COLO668 (cell line): ENCODE measurements around the gene SYNE1.

ENCODE experiments used
- DNase-seq: peaks from one replicate; lab custom pipeline; 2025; ENCODE audit not compliant: unreplicated experiment; lab: John Stamatoyannopoulos, UW

The SYNE1 gene

DNA sequence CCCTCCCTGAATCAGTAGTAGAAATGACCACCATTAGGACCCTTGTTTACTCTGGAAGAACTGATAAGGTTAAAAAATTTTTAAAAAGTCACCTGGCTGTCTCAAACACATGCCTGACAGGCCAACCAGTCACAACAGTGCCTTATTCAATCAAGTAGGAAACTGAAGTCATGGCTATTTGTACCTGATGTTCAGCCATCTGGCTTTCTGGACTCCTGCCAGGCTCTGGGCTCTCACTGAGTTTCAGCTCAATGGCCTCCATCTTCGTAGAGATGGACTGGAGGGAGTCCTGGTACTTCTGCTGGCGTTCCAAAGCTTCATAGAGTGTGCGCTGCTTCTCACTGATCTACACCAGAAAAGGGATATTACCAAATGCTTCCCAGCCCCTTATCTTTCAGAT is 343.8 kb downstream of the SYNE1 start:
- DNase-seq: peak; percentile 51

DNA sequence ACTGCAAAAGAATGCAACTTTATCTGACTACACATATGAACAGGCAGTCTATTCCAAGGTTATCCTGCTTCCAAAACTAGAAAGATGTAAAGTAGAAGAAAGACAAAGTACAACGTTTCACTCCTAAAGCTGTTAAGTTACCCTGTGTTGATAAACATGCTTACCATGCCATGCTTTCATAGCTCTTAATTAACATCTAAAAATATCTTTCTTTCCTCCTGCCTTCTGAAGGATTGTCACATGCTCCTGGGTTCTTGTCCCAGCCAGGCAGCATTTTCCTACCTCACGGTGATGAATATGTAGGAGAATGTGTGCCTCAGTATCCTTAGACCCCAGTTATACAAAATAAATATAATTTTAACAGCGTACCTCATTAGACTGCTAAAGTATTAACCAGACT is 344.6 kb downstream of the SYNE1 start:
- no peak for DNase-seq

DNA sequence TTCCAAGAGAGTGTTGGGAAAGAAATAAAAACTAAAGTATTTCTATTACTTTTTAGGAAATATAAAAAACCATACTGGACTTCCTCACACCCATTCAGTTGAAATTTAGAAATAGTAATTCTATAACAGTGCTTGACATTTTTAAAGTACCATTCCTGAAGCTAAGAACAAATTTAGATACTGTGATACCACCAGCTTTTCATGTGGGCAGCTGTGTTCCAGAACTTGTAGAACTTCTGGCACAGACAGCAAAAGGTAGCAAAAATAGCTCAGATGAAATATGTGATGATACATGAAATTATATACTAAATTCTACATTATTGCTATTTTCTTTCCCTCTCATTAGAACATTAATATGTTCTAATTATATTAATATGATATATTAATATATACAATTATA is 346.5 kb downstream of the SYNE1 start:
- DNase-seq: no peak

DNA sequence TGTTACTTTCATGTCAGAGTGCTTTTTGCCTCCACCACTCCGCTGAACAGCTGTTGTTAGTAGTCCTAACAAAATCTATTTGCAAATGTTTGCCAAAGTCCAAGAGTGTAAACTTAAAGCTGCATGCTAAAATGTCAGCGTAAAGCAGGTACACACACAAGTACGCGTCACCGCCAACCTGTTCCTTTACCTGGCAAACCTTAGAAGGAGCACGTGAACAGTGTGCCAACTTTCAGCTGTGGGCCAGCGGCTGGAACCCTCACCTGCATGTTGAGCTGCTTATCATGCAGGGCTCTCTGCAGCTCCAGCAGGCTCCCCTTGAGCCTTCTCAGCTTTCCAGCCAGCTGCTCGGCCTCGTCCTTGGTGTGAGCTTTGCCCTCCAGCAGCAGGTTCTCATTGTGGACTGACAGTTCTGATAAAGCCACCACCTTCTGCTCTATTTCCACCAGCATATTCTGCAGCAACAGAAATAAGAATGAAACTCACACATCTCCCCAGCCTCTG is 359.3 kb downstream of the SYNE1 start:
- DNase-seq: peak; percentile 72

DNA sequence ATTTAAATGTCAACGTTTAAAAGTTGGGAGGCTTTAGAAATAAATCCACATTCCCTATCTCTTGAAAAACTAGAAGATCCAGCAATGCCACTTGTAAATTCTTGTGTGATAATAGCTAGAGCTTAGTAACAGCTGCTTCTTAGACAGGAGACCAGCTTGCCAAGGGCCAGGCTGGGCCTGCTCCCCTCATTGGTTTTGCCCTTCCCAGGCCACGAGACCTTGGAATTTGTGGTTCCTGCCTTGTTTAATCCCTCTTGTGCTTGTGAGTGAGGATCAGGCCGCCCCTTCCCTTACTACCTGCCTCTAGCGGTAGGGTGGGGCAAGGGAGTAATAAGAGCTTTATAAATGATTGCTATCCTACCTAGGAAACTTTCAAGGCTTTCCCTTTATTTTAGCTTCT is 363.5 kb downstream of the SYNE1 start:
- DNase-seq: no peak

DNA sequence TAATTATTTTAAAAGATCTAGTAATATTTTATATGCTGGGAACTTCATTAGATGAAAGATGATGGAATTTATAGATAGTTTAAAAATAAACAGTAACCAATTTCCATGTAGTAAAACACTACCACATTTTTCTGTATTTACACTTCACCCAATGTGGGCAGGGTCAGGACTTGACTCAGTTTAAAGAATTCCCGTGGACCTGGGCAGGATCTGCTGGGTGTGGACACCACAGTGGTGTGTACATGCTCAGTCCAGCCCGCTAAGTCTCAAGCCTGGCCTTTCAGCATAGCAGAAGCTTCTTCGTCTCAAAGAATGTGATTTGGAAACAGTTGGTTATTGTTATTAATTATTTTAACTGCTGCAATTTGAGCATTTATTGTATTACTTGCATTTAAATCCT is 364.2 kb downstream of the SYNE1 start:
- no peak for DNase-seq

DNA sequence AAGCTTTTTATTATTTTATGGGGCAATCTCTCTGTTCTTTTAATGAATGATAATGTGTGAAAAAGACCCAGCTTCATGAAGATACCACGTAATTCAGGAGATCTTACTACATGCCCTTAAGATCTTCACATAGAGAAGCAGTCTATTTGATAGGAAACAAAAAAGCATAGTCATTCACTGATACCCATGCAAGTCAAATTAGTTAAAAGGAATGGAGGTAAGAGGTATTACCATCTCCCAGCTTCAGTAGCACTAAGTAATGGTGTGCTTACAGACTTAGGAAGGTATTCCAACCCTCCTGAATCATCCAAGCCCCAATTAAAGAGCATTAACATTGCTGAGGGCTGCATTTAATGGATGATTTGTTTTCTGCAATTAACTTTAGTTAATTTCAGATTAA is 364.7 kb downstream of the SYNE1 start:
- no peak for DNase-seq

DNA sequence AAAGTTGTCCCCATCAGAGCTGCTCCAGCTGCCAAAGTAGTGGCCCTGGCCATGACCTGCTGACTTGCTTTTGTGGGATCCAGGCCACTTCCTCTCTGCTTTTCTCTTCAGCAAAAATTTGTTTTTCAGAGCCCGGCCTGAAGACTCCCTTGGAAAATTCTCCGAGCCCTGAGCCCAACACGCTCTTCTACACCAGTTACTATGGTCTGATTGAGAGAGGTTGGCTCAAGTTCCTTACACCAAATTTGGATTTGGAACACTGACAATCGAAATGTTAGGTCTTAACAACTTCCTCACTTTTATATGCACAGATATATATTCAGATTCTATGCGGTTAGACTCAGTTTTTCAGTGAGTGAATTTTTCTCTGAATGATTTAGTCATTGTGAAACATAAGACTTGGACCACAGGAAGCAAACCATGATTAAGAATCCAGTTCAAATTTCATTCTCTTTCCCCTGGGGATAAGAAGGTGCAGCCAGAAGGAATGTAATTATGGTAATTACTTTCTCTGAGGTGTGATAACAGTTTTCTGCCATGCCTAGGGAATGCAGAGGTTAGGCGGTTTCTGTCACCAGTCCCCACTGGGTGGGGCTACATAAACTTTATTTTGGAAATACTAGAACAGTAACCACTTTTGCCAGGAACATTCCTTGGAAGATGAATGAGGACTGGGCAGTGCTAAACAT is 365.2 kb downstream of the SYNE1 start:
- DNase-seq: no peak

DNA sequence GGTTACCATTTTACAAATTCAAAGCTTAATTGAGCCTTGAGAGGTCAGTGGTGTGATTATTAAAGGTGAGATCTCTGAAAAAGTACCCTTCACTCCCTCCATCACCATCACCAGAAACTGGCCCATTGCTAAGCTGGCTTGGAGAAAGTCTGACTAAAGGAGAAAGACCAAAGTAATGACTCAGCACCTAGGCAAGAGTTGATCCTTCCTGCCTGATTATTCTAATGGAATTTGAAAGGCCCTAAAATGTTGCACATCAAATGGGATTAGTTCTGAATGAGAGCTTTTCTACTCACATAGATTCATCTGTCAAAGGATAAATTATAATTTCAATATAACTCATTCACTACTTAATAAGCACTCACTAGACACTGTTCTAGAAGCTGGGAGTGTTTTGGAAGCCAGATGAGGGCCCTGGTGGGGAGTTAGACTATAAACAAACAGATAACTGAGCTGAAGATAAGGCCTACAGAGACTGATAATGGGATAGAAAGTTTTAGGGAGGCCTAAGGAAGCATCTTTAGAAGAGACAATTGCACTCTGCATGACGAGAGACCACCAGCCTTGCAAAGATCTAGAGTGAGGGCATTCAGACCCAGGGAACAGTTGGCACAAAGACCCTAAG is 366.7 kb downstream of the SYNE1 start:
- DNase-seq: no peak

DNA sequence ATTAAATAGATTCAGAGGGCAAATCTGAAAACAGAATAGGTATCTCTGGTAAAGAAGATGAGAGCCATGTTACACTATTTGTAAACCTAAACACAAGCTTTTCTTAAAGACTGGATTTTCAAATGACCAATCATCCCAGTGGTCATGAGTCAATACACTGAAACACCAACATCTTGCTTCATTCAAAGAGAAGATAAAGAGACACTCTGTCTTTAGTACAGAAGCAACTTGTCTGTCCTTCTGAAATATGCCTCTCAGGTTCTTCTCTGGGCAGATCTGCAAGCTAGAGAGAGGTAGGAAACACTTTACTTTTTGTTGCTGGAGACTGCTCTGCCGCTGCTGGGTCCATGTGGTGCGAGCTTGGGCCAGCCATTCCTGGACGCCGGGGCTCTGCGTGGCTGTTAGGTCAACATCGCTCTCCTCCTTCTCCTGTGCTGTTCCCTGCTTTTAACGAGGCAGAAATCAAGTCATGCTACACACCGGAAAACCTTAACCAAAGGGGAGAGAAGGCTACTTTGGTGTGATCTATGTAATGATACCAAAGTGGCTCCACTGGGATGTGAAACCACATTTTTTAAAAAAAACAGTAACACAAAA is 368.2 kb downstream of the SYNE1 start:
- no peak for DNase-seq

DNA sequence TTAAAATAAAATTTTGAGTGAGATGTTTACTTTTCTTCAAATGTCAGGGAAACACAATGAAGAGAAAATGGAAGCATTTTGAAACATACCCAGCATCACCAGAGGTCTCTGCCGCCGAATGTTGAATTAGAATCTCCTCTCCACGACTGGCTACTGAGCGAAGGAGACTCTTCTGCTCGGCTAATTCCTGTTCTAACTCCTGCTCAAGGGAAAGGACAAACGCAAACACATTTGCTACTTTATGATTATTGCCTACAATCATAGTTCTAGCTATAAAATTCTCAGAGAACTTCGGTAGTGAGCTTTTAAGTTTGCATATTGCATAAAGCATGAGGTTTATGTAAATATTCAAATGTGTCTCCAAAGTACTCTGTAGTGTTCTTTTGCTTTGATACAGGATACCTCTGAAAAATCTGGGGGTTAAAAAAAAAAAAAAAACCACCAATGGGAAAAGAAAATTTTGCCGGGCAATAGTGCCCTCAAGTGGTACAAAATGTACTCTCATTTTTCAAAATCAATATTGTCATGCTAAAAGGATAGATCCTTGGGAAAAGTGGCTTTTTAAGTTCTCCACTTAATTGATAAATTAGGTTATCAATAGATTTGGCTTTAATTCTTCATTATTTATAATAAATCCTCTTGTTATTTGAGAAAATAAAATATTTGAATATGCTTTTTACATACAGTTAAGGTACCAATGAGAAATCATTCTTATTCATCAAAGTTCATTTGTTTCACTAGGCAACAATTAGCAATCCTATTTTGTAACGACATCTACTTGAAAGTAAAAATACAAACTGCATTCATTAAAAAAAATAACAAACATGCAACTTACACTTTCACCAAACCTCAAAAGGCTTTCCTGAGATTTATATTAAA is 369.0 kb downstream of the SYNE1 start:
- DNase-seq: peak; percentile 7

DNA sequence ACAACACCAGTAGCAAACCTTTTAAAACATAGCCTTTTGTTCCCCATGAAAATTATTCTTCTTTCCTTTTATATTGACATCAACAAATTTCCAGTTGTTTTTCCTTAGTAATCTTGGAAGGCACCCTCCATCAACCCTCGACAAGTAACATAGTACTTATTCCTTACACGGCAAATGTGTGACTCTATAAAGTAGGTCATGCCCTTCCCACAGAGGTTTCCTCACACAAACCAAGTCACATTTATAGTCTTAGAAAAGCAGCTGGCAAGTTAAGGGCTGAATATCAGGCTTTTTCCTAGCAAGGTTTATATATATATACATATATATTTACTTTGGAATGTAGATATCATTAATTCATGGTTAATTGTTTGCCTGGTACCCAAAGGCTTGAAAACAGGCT is 371.5 kb downstream of the SYNE1 start:
- no peak for DNase-seq

DNA sequence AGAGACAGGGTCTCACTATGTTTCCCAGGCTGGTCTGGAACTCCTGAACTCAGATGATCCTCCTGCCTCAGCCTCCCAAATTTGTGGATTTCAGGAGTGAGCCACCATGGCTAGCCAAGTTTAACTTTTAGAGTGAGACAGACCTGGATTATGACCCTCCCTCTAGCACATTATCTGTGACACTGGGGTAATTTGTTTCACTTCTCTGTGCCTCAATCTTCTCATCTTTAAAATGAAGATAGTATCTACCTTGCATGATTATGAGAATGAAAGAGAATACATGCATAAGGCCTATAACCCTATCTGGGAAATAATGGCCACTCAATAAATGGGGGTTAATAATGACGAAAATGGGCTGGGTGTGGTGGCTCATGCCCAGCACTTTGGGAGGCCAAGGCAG is 373.6 kb downstream of the SYNE1 start:
- DNase-seq: no peak

DNA sequence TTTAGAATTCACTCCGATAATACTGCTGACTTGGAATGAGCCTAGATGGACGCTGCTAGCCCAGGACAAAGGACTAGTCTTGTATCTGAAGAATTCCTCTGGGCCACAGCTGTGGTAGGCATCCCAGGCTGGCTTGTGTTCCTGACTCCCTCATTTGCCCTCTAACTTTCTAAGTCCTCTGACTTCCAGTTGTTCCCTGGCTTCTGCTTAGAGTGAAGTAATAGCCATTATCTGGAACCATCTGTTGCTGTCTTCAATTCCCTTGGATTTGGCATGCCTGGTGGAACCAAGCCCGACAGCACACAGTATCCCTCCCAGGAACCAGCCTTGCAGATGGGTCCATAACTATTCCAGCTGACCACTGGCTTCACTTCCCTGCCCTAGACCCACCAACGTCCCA is 376.0 kb downstream of the SYNE1 start:
- DNase-seq: no peak

DNA sequence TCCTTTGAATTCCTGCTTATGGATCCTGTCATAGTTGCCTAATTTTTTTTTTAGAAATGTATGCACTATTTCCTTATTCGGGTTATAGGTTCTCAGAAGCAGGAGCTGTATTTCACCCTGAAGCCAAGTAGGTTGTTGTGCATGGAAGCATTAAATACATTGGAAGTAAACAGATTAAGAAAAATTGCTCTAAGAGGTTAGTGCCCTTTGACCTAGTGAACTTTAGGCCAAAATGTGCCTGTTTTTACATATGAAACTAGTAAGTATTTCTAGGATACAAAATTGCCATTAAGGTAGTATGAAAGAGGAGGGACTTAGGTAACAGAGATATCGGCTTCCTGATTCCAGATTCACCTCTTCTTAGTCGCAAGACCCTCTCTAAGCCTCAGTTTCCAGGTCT is 377.9 kb downstream of the SYNE1 start:
- DNase-seq: no peak

DNA sequence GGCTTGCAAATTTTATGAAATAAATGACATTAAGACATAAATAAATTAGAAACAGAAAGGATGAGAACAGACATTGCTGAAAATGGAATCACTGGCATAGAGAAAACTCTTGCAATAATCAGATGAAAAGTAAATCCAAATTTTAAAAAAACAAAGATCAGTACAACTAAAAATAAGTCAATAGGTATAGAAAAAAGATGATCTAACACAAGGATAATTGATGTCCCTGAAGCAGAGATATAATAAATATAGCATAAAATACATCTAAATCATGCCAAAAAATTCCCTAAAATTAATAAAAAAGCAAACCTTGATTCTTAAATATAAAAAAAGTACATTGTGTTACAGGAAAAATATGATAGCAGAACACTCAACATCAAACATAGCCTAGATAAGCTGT is 379.6 kb downstream of the SYNE1 start:
- DNase-seq: no peak

DNA sequence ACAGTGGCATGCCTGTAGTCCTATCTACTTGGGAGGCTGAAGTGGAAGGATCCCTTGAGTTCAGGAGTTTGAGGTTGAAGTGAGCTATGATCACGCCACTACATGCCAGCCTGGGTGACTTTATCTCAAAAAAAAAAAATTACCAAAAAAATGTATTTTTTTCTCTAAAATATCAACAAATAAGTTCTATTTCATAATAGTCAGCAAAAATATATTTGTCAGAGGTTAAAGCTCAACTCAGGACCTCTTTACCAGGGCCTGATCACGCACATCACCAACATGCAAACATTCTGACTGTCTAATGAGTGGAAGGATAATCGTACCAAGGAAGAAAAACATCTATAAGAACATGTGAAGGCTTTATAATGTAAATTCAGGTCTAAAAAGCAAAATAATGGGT is 387.0 kb downstream of the SYNE1 start:
- DNase-seq: no peak

DNA sequence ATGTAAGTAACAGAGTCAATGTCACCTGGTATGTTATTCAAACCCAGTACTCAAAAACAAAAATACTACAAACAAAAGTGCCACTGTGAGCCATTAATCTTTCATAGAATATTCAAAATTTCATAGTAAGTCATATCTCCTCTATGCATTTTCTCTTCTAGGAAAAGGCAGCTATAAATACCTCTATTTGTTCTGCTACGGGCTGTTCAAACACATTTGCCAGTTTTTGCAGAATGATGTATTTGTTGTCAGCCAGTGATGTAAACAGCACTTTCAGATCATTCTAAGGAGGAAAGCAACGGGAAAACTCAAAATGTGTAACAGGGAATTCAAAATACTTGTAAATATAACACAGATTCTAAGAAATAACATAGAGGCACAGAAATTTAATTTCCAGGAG is 388.2 kb downstream of the SYNE1 start:
- no peak for DNase-seq

DNA sequence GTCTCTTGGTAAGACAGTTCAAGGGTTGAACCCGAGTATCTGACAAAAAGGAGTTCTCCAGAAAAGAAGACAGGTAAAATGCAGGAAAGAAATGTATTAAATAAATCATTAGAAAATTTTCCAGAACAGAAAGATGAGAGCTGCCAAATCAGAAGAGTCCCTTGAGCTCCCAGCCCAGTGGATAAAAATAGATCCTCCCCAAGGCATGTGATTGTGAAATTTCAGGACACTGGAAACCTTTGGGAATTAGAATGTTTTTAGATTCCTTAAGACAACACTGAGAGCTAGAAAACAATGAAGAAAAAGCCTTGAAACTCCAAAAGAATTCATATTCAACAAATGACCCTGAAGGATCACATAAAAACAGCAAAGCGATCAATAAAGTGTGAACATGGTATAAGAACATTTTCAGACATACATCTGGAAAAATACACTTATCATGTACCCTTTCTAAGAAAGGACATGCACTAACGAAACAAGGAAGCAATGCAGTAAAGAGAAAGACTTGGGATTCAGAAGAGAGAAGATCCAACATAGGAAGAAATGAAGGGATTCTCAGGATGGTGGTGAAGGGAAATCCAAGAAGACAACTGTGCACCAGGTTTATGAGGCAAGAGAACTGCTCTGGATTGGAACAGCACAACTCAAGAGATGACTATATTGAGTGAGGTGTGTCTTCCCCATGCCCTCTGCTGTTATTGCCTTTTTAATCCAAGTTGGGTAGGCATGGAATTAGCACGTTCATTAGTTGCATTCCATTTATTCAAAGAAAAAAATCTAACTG is 390.4 kb downstream of the SYNE1 start:
- no peak for DNase-seq

DNA sequence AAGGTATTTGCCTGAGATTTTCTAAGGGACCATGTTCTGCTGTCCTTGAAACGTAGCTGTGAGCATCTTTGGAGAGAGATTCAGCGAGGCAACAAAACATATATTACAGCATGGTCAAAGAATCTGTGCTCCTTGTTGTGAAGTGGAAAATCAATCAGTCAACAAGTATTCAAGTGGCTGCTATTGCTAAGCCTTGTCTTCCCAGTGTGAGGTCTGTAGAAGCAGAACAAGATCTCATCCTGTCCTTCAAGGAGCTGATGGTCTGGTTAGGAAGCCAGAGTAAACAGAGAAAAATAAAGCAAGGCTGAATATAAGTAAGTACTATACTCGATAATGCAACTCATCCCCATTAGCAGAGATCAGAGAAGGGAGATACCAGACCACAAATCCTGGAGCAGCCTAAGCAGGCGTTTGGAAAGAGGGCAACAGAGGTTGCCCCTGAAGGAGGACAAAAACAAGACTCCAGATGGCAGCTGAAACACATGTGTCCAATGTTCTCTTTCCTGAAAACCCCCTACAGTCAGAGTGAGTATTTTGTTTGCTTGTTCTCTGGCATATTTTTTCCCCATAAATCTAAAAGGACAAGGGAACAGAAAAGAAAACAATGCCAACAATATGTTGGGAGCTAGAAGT is 392.0 kb downstream of the SYNE1 start:
- DNase-seq: no peak
